GM18526 (cell line): ENCODE measurements around the gene COL2A1.

Source experiments
- POLR2A ChIP-seq: IDR thresholded peaks from 3 replicates; pipeline ENCODE4 v1.6.1; 2011; ENCODE audit not compliant: insufficient read length; ENCODE audit errors: extremely low read depth

COL2A1 gene

DNA sequence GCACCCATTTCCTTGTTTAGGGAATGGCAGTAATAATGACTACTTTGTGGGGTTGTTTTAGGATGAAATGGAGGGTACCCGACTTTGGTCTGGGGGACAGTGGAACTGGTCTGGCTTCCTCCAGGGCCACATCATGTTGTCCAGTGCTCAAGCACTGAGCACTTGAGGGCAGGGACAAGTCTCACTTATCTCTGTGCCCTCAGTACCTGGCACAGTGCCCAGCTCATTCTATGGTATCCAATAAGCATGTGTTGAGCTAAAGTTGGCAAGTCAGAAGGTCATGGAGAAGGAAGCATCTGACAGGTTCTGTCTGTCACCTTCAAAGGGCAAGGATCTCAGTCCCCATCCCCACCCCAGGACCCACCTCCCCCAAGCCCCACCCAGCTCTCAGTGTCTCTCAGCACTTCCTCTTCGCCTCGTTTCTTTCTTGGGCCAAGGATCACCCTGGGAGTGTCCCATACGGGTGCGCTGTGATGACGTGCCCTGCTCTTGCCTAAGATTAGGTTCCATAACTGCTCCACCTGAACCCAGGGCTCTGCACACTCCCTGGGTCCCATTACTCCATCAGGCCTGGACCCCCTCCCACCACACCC, 65.2 kb downstream of the COL2A1 start:
- TF ChIP-seq POLR2A, result no peak

DNA sequence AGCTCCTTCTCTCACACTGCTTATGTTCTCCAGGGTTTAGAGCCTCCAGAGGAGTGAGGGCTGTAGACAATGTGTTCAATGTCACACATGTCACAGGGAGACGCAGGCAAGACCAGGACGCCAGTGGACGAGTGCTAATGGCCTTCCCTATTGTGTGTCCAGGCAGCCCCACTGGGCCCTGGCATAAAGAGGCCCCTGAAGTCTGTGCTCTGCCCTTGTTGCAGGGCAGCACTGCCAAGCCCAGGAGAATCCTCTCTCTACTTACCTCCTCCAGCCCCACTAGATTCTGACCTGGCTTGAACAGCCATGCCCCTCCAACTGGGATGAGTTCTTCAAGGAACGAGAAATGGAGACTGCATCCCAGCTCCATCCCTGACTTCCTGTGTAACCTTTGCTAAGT, 65.7 kb downstream of the COL2A1 start:
- TF ChIP-seq POLR2A, result no peak

DNA sequence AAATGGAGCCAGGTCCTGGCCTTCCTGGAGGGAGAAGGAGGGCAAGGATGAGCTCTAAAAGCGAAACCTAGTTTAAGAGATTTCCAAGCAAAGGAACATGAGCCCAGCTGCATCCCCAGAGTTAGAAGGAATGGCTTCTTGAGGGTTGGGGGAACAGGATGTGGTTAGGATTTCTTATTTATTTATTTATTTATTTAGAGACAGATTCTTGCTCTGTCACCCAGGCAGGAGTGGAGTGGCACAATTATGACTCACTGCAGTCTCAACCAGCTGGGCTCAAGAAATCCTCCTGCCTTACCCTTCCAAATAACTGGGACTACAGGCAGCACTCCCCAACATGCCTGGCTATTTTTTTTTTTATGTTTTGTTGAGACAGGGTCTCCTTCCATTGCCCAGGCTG, 66.2 kb downstream of the COL2A1 start:
- TF ChIP-seq POLR2A, result no peak

DNA sequence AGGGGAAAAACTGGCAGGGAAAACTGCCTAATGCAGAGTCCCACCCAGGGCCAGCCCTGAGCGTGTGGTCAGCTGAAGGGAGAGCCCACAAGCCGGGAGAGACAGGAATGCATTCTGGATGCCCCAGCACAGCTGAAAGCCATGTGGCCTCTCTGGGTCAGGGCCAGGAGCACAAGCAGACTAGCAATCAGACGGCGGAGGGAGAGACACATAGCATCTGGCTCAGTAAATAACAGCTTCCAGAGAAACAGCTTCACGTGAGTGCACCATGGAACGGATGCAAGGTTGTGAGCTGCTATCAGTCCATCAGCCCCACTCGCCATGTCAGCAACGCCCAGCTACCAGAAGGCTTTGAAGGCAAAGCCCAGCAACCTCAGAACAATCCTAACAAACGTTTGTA, 69.1 kb downstream of the COL2A1 start:
- no peak for TF ChIP-seq POLR2A

DNA sequence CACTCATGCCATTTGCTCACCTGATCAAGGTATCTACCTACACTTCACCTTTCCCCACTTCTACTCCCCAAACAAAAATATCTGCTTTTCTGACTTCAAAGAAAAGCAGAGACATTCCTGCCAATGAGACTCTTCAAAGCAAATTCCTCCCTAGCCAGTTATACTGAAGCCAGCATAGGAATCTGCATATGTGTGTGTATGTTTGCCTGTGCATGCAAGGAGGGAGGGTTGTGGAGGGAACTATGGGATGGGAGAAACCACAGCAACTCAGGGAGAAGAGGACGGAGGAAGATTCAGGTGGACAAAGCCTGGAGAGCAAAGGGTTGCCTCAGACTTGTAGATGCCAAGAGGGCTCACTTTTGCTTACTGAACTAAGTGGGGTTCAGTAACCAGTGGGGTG, 73.1 kb downstream of the COL2A1 start:
- TF ChIP-seq POLR2A, result no peak

DNA sequence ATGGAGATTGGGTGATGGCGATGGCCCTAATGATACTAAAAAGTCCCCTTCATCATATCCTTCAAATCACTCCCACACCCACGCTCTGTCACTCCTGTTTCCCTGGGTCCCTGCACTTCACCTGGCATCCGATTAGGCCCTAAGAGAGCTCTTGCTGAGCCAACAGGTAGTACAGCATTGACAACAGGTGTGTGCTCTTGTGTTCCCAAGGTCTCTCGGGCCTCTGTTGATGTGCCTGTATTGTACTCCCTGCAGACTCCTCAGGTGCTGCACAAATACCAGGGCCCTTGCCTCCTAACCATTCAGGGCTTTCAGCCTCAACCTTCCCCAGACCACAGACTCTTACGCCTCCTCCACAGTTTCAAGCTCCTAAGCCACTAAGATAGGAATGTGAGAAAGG, 73.6 kb downstream of the COL2A1 start:
- no peak for TF ChIP-seq POLR2A

DNA sequence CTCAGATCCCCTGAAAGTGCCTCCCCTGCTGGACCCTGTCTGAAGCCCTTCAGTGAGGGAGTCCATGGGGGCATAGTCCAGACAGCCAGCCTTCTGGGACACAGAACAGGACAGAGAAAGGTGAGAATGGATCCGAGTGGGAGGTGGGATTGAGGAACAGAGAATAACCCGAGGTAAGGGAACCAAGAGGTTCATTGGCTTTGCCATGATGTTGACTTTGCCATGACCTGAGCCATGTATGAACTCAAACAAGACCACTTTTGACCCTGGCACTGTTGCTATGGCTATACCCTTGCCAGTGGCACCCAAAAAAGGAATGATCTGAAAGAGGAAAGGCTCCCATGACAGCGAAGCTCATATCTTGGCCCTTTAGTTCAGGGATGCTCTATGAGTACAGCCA, 76.9 kb downstream of the COL2A1 start:
- no peak for TF ChIP-seq POLR2A
